Right forelimb (tissue), 1 donor: Measurements from ENCODE around the gene NOP56.
"Not testable (repeated sequence)": the region's sequence is repeated elsewhere in the genome, so short reads cannot be mapped to it uniquely, and the experiment has no call there.

Source experiments
- DNase-seq: peaks from one replicate; pipeline ENCODE4 v3.0.0-alpha.2; 2018

NOP56 gene

GRCh38 chr20:2652724-2653555, 508 bp downstream of the NOP56 start:
- DNase-seq: no peak

GRCh38 chr20:2653556-2654383, 1.3 kb downstream of the NOP56 start:
- no peak for DNase-seq

- DNase-seq: no peak
These were observed 2.0 kb downstream of the NOP56 start for GRCh38 chr20:2654384-2654822.

- no peak for DNase-seq
These were observed 2.4 kb downstream of the NOP56 start for GRCh38 chr20:2654831-2655230.

GRCh38 chr20:2655331-2656116, 3.1 kb downstream of the NOP56 start:
- DNase-seq: no peak

- DNase-seq: no peak
These were observed 4.2 kb downstream of the NOP56 start for GRCh38 chr20:2656471-2657117.

- DNase-seq: no peak
These were observed 4.8 kb downstream of the NOP56 start for GRCh38 chr20:2657241-2657640.

GRCh38 chr20:2657674-2658073, 5.2 kb downstream of the NOP56 start:
- no peak for DNase-seq

GRCh38 chr20:2658414-2659354, 6.3 kb downstream of the NOP56 start:
- no peak for DNase-seq

GRCh38 chr20:2659547-2659946, 7.1 kb downstream of the NOP56 start:
- no peak for DNase-seq

- DNase-seq: no peak
These were observed 11.0 kb downstream of the NOP56 start for GRCh38 chr20:2663364-2663886.

GRCh38 chr20:2663887-2664719, 11.7 kb downstream of the NOP56 start, which contains the start of gene IDH3B:
IDH3B (minus strand) TSS chr20:2664216; CDS start chr20:2664188, 28 bp downstream.
- DNase-seq: peak; percentile 97

GRCh38 chr20:2671977-2672376, 19.5 kb downstream of the NOP56 start:
- no peak for DNase-seq

GRCh38 chr20:2672446-2672845, 20.0 kb downstream of the NOP56 start:
- no peak for DNase-seq

- DNase-seq: no peak
These were observed 21.0 kb downstream of the NOP56 start for GRCh38 chr20:2673453-2673852.

GRCh38 chr20:2680046-2680445, 27.6 kb downstream of the NOP56 start:
- DNase-seq: no peak

- not testable (repeated sequence) for DNase-seq
These were observed 29.6 kb downstream of the NOP56 start for GRCh38 chr20:2682040-2682439.

- not testable (repeated sequence) for DNase-seq
These were observed 32.4 kb downstream of the NOP56 start for GRCh38 chr20:2684817-2685216.

GRCh38 chr20:2687514-2687913, 35.1 kb downstream of the NOP56 start:
- no peak for DNase-seq

GRCh38 chr20:2688041-2688591, 35.7 kb downstream of the NOP56 start:
- peak; percentile 53 for DNase-seq
